DMS79 (cell line): ENCODE measurements around the gene IQCK.
A peak's percentile ranks its signal among the peaks of the same experiment; 100 is the strongest.

ENCODE experiments used
- DNase-seq: peaks from one replicate; lab custom pipeline; 2025; lab: John Stamatoyannopoulos, UW

The IQCK gene

DNA sequence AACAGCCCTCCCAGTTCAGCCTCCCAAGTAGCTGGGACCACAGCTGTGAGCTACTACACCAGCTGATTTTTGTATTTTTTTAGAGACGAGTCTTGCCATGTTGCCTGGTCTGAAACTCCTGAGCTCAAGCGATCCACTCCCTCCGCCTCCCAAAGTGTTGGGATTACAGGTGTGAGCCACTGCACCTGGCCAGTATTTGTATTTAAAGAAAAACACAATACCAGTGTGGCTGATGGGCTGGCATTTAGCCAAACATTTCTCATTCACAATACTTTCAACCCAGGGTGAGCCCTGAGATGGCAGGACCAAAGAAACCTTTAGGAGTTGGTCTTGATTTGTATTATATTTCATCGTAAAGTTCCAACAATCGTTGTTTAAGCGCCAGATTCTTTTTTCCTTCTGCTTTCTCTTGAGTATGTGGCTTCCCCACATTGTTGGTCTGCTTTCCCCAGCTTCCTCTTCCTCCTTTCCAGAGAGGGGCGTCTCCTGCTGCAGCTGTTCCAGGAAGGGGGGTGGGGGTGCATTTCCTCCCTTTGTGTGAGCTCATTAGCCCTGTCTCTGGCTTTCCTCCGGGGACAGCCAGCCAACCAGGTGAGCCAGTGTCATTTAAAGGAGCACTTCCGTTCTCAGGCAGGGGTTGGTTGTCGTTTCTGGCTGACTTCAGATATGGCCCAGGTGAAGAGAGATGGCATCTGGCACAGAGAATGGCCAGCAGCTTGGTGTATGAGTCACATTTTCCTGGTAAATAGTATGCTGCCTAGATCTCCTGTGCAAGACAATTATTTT lies 86.7 kb downstream of the IQCK start:
- peak; percentile 93 for DNase-seq

GRCh38 chr16:19805459-19806162 lies 87.5 kb downstream of the IQCK start:
- no peak for DNase-seq

GRCh38 chr16:19808061-19808641 lies 90.1 kb downstream of the IQCK start:
- DNase-seq = no peak

DNA sequence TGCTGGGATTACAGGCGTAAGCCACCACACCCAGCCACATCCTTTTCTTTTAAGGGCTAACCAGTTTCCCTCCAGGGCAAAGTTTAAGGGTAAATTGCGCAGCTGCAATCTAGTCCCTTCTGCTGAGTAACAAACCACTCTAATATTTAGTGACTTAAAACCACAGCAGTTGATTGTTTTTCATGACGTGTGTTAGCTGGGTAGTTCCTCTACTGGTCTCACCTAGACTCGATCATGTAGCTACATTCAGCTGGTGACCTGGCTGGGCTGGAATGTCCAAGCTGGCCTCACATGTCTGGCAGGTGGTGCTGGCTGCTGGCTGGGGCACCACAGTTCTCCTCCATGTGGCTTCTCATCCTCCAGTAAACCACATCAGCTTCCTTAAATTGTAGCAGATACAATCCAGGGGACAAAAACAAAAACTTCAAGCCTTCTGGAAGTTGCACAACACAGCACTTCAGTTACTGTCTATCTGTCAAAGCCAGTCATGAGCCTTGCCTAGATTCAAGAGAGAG lies 91.1 kb downstream of the IQCK start:
- no peak for DNase-seq

DNA sequence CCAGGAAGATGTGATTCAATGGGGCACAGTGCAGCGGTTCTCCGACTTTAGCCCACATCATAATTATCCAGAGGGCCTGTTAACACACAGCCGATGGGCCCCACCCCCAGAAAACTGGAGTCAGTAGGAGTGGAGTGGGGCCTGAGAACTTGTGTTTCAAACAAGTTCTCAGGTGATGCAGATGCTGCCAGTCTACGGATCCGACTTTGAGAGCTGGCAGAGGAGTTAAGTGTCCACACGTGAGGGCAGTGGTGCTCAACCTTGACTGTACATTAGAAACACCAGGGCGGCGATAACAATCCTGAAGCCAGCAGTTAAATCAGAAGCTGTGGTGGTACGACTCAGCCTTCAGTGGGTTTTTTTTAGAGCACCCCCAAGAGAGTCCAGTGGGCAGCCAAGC lies 91.6 kb downstream of the IQCK start:
- no peak for DNase-seq

- DNase-seq = no peak
These were observed 93.0 kb downstream of the IQCK start for GRCh38 chr16:19810817-19811731.

- no peak for DNase-seq
These were observed 94.9 kb downstream of the IQCK start for GRCh38 chr16:19812986-19813385.

DNA sequence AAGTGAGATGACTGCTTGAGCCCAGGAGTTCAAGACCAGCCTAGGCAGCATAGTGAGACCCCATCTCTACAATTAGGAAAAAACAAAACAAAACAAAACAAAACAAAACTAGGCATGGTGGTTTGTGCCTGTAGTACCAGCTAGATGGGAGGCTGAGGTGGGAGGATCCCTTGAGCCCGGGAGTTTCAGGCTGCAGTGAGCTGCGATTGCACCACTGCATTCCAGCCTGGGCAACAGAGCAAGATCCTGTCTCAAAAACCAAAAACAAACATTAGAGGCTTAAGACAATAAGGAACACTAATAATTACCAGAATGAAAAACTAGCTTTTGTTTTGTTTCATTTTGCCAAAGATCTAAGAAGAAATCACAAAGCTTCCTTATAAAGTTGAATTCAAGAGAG lies 97.3 kb downstream of the IQCK start:
- no peak for DNase-seq

DNA sequence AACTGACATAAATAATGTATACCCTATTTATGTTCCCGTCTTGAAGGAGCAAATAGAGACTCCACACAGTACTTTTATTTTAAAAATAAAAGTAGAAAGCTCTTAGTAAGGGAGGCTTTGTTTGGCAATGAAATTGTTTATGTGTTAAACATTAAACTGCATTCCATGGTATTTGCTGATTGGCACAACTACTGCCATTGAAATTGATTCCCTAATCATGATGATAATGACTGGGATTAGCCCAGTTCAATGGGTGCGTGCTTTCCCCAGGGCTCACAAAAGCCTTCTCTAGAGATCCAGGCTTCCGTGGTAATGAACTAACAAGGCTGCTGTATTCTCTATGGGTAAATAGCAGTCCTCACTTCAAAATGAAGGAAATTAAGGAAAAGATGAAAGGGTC lies 99.1 kb downstream of the IQCK start:
- DNase-seq = no peak

- DNase-seq = no peak
These were observed 99.8 kb downstream of the IQCK start for GRCh38 chr16:19817875-19818274.

GRCh38 chr16:19822533-19822932 lies 104.5 kb downstream of the IQCK start:
- DNase-seq = no peak

DNA sequence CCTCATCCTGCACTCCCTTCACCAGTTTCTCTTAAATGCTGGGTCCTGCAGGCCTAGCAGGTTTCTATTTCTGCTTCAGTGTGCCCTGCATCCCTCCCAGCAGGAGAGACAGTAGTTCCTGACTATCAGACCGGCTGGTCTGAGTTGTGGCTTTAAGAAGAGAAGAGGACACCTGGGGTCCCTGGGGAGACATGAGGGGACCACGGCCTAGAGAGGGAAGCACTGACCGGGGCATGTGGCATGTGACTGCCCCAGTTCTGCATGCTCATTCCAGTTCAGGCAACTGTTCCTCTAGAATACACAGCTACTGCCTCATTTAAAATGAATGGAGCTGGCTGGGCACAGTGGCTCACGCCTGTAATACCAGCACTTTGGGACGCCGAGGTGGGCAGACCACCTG lies 105.3 kb downstream of the IQCK start:
- DNase-seq = no peak

DNA sequence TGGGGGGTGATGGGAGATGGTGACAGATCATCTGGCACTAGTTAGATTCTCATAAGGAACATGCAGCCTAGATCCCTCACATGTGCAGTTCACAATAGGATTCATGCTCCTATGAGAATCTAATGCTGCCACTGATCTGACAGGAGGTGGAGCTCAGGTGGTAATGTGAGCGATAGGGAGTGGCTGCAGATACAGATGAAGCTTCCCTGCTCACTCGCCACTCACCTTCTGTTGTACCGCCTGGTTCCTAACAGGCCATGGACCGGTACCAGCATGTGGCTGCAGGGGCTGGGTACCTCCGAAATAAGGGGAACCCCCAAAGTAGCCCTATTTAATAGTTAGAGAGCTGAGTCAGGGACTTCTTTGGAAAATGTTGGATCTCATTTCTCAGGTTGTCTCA lies 106.1 kb downstream of the IQCK start:
- DNase-seq = no peak

- no peak for DNase-seq
These were observed 112.0 kb downstream of the IQCK start for GRCh38 chr16:19829844-19830692.

GRCh38 chr16:19830902-19831560 lies 113.0 kb downstream of the IQCK start:
- no peak for DNase-seq

DNA sequence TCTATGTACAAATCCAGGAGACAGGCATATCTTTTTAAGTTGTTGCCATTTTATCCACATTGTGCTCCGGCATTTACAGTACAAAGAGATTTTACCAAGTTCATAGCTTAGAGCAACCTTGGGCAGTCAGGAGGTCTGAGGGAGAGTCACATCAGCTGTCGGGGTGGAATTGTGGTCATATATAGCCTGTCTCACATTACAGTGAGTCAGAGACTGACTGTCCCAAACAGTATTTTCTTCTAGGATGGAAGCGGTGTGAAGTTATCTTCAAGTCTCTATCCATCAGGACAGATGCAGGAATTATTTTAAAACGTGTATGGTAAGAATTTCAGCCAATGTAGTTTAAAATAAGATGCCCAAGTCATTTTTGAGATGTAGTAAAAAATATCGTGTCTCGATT lies 113.6 kb downstream of the IQCK start:
- no peak for DNase-seq

GRCh38 chr16:19833176-19833575 lies 115.1 kb downstream of the IQCK start:
- DNase-seq = no peak

GRCh38 chr16:19833581-19833980 lies 115.5 kb downstream of the IQCK start:
- no peak for DNase-seq

DNA sequence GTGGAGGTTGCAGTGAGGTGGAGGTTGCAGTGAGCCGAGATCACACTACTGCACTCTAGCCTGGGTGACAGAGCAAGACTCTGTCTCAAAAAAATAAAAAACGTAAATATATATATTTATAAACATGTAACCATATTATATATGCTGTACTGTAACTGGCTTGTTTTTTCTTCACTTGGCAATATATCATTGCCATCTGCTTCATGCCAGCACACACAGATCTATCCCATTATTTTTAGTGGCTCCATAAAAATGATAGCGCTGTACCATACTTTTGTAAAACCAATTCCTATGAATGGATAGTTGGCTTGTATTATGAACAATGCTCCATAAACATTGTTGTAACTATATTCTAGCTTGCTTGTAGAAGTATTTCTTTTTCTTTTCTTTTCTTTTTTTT lies 117.1 kb downstream of the IQCK start:
- no peak for DNase-seq

DNA sequence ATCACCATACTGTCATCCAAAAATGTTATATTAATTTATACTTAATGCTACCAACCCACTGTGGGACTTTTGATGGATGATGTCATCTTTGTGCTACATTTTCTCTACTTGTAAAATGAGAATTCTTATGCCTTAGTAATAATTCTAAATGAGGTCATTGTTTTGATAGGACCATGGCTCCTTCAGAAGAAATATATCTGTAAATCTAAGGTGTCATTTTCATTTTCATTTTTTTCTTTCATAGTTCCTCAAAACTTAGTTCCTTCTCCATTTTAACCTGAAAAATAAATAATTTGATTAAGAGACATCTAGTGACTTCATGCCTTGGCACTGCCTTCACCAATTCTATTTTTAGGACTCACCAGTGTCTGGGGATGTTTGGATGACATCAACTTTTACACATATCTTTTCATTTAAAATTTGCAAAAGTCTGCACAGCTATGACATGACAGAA lies 117.9 kb downstream of the IQCK start:
- no peak for DNase-seq
